Lower leg skin (tissue), 4 donors: Measurements from ENCODE around the gene UNC5A. TPM values are rescaled to one million over a fixed set of nuclear protein-coding genes. Genes with fewer than 3 reads are reported as not detected.

Source experiments
- DNase-seq, 2 donors: peaks; one replicate each; pipeline ENCODE4 v3.0.0-alpha.2; 2019; ENCODE audit warnings: low spot score in 2 of 2
- H3K4me3 ChIP-seq: fragments of 200-600 bp; sonication (generic); 2 replicates; pipeline ENCODE4 v1.5.1; 2017; ENCODE audit warnings: mild to moderate bottlenecking, low read depth; ENCODE audit not compliant: poor library complexity, severe bottlenecking
- CTCF ChIP-seq, 3 donors: fragments of 450-650 bp; IDR thresholded peaks; one replicate each; pipeline ENCODE4 v1.5.1; 2016; ENCODE audit warnings: antibody characterized with exemption in 3 of 3, mild to moderate bottlenecking in 3 of 3, moderate library complexity in 2 of 3
- POLR2A ChIP-seq, 2 donors: fragments of 450-650 bp; IDR thresholded peaks; one replicate each; pipeline ENCODE4 v1.6.1; 2016 to 2017; ENCODE audit warnings: antibody characterized with exemption in 2 of 2, mild to moderate bottlenecking in 1 of 2, moderate library complexity in 1 of 2
- WGBS, 2 donors: methylation state at CpG; one replicate each; pipeline ENCODE4 v1.1.5; 2018; 5-methylcytosine and 5-hydroxymethylcytosine counted together
- intact Hi-C: fragments of 100-400 bp; cut with DNase I; formaldehyde crosslinking; loops from one replicate; pipeline ENCODE4 v1.15.0; 2023; ENCODE audit warnings: low total_unique reads
- total RNA-seq, 4 donors: library from RNA; depleted of rRNA; stranded (reverse); fragments of >200 nt; gene quantifications; one replicate each; pipeline ENCODE4 v1.1.0, GENCODE V29; 2016

Gene UNC5A
- total RNA-seq, 4 donors from 2014 or later = 0.13 to 0.25 (median 0.23) TPM; not detected in 1

GRCh38 chr5:176790941-176791340 lies 19.4 kb upstream of the UNC5A start:
- no peak overlapping the region for H3K4me3 ChIP-seq
- no peak for DNase-seq
- intact Hi-C loops = no loop called here
- WGBS, 2 donors = 54 to 63% methylated on average over 5 of the region's 5 CpGs
- TF ChIP-seq POLR2A (IDR thresholded peaks at IDR 0.05) (no peak), CTCF (IDR thresholded peaks at IDR 0.05) (no peak)

GRCh38 chr5:176792655-176793342 lies 17.6 kb upstream of the UNC5A start:
- no peak for TF ChIP-seq POLR2A (IDR thresholded peaks at IDR 0.05)
- no peak for TF ChIP-seq CTCF (IDR thresholded peaks at IDR 0.05)
- DNase-seq = no peak
- intact Hi-C loops = no loop called here
- no peak overlapping the region for H3K4me3 ChIP-seq
- WGBS, 2 donors = 47 to 48% methylated on average over 18 of the region's 18 CpGs

GRCh38 chr5:176793343-176793699 lies 17.0 kb upstream of the UNC5A start:
- no peak overlapping the region for H3K4me3 ChIP-seq
- 13 to 20% methylated on average over 9 of the region's 9 CpGs for WGBS, 2 donors
- no peak for TF ChIP-seq CTCF (IDR thresholded peaks at IDR 0.05)
- TF ChIP-seq POLR2A (IDR thresholded peaks at IDR 0.05) = no peak
- intact Hi-C loops = no loop called here
- DNase-seq = no peak

- WGBS, 2 donors = 42 to 47% methylated on average over 8 of the region's 8 CpGs
- no peak overlapping the region for H3K4me3 ChIP-seq
- no peak for TF ChIP-seq CTCF (IDR thresholded peaks at IDR 0.05)
- no peak for TF ChIP-seq POLR2A (IDR thresholded peaks at IDR 0.05)
- intact Hi-C loops = no loop called here
- no peak for DNase-seq
Observed at GRCh38 chr5:176793736-176794135, 16.6 kb upstream of the UNC5A start.

- no peak for DNase-seq
- WGBS, 2 donors = 90 to 92% methylated on average over 6 of the region's 6 CpGs
- no peak overlapping the region for H3K4me3 ChIP-seq
- TF ChIP-seq CTCF (IDR thresholded peaks at IDR 0.05) (no peak), POLR2A (IDR thresholded peaks at IDR 0.05) (no peak)
- intact Hi-C loops = no loop called here
Observed at GRCh38 chr5:176794509-176794908, 15.8 kb upstream of the UNC5A start.

GRCh38 chr5:176796411-176796810 lies 13.9 kb upstream of the UNC5A start:
- DNase-seq = no peak
- 22 to 23% methylated on average over 9 of the region's 9 CpGs for WGBS, 2 donors
- H3K4me3 ChIP-seq = no peak overlapping the region
- TF ChIP-seq CTCF (IDR thresholded peaks at IDR 0.05) (no peak), POLR2A (IDR thresholded peaks at IDR 0.05) (no peak)
- intact Hi-C loops = no loop called here
